Endothelial cell of umbilical vein (primary cell): ENCODE measurements around the gene KLHL41. TPM values are rescaled to one million over a fixed set of nuclear protein-coding genes. Genes with fewer than 3 reads are reported as not detected.

ENCODE experiments used
- polyA plus RNA-seq, 4 experiments: library from polyadenylated mRNA; depleted of rRNA in 3 of 4; stranded (reverse) in 3 of 4; unstranded in 1 of 4; fragments of >200 nt; gene quantifications; 2 replicates each; pipeline versions ENCODE4 v1.2.1 to v1.2.3, GENCODE V29; 2011 to 2012; ENCODE audit warnings: missing spikeins in 1 of 4
- total RNA-seq: library from RNA; stranded (reverse); gene quantifications from 2 replicates; pipeline ENCODE4 v1.2.3, GENCODE V29; 2021

Gene KLHL41
- total and polyA plus RNA-seq, 2 donors (not counting 3 experiments of a cell fraction or from before 2014, with no cell fraction given): 0.08 to 0.73 TPM

Other genes starting within 250 kb of the KLHL41 start
- not detected in 2 replicates for gene LRP2, start 147.2 kb upstream of the KLHL41 start, total RNA-seq
- not detected in 2 replicates for gene LRP2, start 147.2 kb upstream of the KLHL41 start, polyA plus RNA-seq
- gene BBS5, start 30.2 kb upstream of the KLHL41 start, total RNA-seq: 4.1 and 5.6 TPM in 2 replicates
- gene BBS5, start 30.2 kb upstream of the KLHL41 start, polyA plus RNA-seq: 2.4 and 2.9 TPM in 2 replicates
- 32.2 and 33.4 TPM in 2 replicates for gene FASTKD1, start 64.2 kb downstream of the KLHL41 start, total RNA-seq
- 6.3 and 8.9 TPM in 2 replicates for gene FASTKD1, start 64.2 kb downstream of the KLHL41 start, polyA plus RNA-seq
- gene PPIG, start 74.6 kb downstream of the KLHL41 start, total RNA-seq: 36.7 and 44.9 TPM in 2 replicates
- gene PPIG, start 74.6 kb downstream of the KLHL41 start, polyA plus RNA-seq: 7.4 and 13.4 TPM in 2 replicates
- not detected in 2 replicates for gene CFAP210, start 184.7 kb downstream of the KLHL41 start, total RNA-seq
- not detected in 2 replicates for gene CFAP210, start 184.7 kb downstream of the KLHL41 start, polyA plus RNA-seq
- gene PHOSPHO2, start 184.8 kb downstream of the KLHL41 start, total RNA-seq: 2.7 TPM in 2 replicates
- 0.45 and 0.69 TPM in 2 replicates for gene PHOSPHO2, start 184.8 kb downstream of the KLHL41 start, polyA plus RNA-seq
- gene KLHL23, start 224.1 kb downstream of the KLHL41 start, total RNA-seq: 11.2 and 13.4 TPM in 2 replicates
- gene KLHL23, start 224.1 kb downstream of the KLHL41 start, polyA plus RNA-seq: 4.0 and 4.4 TPM in 2 replicates